Heart right ventricle (tissue), 16 donors: Measurements from ENCODE around the gene CACNA1C. TPM values are rescaled to one million over a fixed set of nuclear protein-coding genes. Genes with fewer than 3 reads are reported as not detected.

Source experiments
- ATAC-seq, 8 donors: fragments of 200-7000 bp; cut with Tn5 transposase; one replicate each; pipeline ENCODE4 v1.9.1; 2020; ENCODE audit warnings: mild to moderate bottlenecking in 8 of 8, moderate library complexity in 8 of 8, moderate number of reproducible peaks in 1 of 8
- DNase-seq, 2 donors: peaks; one replicate each; pipeline ENCODE4 v3.0.0-alpha.2; 2020
- H3K27ac ChIP-seq, 10 donors: fragments of 200-600 bp; sonication (generic) in 2 of 10; one replicate each; pipeline versions ENCODE4 v1.5.0 to v1.8.0; 2020 to 2022; ENCODE audit warnings: mild to moderate bottlenecking in 3 of 10
- H3K27me3 ChIP-seq, 7 donors: fragments of 200-600 bp; one replicate each; pipeline ENCODE4 v1.8.0; 2021 to 2022; ENCODE audit warnings: mild to moderate bottlenecking in 2 of 7
- H3K36me3 ChIP-seq, 9 donors: fragments of 200-600 bp; sonication (generic) in 1 of 9; one replicate each; pipeline versions ENCODE4 v1.5.0 to v1.8.0; 2020 to 2022; ENCODE audit warnings: mild to moderate bottlenecking in 2 of 9
- H3K4me1 ChIP-seq, 9 donors: fragments of 200-600 bp; sonication (generic) in 1 of 9; one replicate each; pipeline versions ENCODE4 v1.5.0 to v1.8.0; 2020 to 2022; ENCODE audit warnings: mild to moderate bottlenecking in 4 of 9
- H3K4me3 ChIP-seq, 10 donors: fragments of 200-600 bp; sonication (generic) in 2 of 10; one replicate each; pipeline versions ENCODE4 v1.5.0 to v1.8.0; 2020 to 2022; ENCODE audit warnings: mild to moderate bottlenecking in 7 of 10, moderate library complexity in 2 of 10
- H3K9me3 ChIP-seq, 11 donors: fragments of 200-600 bp in 10 of 11; sonication (generic) in 2 of 11; one replicate each; pipeline versions ENCODE4 v1.5.0 to v1.8.0; 2013 to 2022; ENCODE audit warnings: mild to moderate bottlenecking in 2 of 11, control low read depth in 1 of 11, moderate library complexity in 1 of 11
- WGBS, 2 donors: extraction: QIAGEN DNeasy Blood & Tissue Kit; methylation state at CpG; one replicate each; pipeline ENCODE4 v1.1.7; 2013; ENCODE audit warnings: inconsistent platforms in 1 of 2; 5-methylcytosine and 5-hydroxymethylcytosine counted together
- intact Hi-C, 10 donors: fragments of 100-400 bp; cut with DNase I; formaldehyde crosslinking; loops; one replicate each; pipeline versions ENCODE4 v1.11.1 to v1.14.2; 2022
- polyA plus RNA-seq, 2 donors: library from polyadenylated mRNA; stranded (reverse); fragments of 200-250 nt; gene quantifications; one replicate each; pipeline ENCODE4 v1.2.3, GENCODE V29; 2013
- total RNA-seq, 10 donors: library from RNA; stranded (reverse); fragmentation: NEBNext Ultra II Directional in 3 of 10; extraction: Animal tissue kit (Norgen Biotek cat#: 25700) in 3 of 10; gene quantifications; one replicate each; pipeline versions ENCODE4 v1.2.1 to v1.2.4, GENCODE V29; 2021 to 2023
- TF ChIP-seq, protein P1 (sequence below), 9 donors: fragments of 200-600 bp; sonication (generic) in 2 of 9; IDR thresholded peaks; one replicate each; pipeline versions ENCODE4 v1.5.0 to v1.8.0; 2021 to 2022; ENCODE audit warnings: antibody characterized with exemption in 9 of 9, mild to moderate bottlenecking in 5 of 9, moderate library complexity in 1 of 9
- donor health status: Arrhythmogenic right ventricular cardiomyopathy.
- donor health status: ischemic (EF 13 %, LVEDD 7.1; RV severe dilation, severe dysfunction).
- donor health status: healthy with polysubstance abuse.
- donor health status: DM: no; HTN: yes; CAD: no.
- donor health status: DM: no; HTN: no; CAD: no.
- donor health status: ischemic (EF 25% LVEDD 6.9; RV normal size, moderate dysfunction).
- donor health status: ischemic (EF 25% LVEDD 5.7; RV mildly dilated, moderate dysfunction).
- donor health status: healthy.
- donor health status: DM: yes; HTN: yes; CAD: no.
- donor health status: Ischemic cardiomyopathy.
- donor health status: ischemic (EF 35%, LVEDD 5.7; RV mildly dilated, moderate dysfunction).
- donor health status: nonischemic (EF 11% LVEDD 7.7; RV severe dilation, severe dysfunction).
- donor health status: DM: yes; HTN: yes; CAD: no.
- donor health status: PGD.
- donor health status: ischemic (EF 29% LVEDD 5.4; RV normal size, mild dysfunction).
- donor health status: nonischemic (EF 23%, LVEDD 6.1; RV moderate dilation, normal function).

Gene CACNA1C
- total and polyA plus RNA-seq, 12 donors = 19.1 to 222 (median 183) TPM

DNA sequence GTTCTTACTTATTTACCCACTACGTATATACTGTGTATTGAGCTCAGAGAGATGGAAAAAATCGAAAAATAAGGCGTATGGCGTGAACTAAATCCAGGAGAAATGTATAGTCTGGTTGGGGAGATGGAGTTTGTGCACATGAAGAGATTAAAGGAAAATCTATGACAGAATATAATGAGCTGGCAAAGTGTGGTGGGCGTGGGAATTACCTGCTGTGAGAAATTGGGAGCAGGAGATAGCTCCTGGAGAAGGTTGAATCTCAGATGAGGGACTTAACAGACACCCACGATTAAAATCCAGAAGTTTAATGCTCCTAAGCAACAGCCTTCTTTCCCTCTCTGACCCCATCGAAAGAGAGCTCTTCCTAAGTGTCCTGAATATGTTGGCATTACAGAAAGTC is 517.8 kb downstream of the CACNA1C start:
- WGBS, 2 donors = 95 to 97% methylated on average over 7 of the region's 7 CpGs

DNA sequence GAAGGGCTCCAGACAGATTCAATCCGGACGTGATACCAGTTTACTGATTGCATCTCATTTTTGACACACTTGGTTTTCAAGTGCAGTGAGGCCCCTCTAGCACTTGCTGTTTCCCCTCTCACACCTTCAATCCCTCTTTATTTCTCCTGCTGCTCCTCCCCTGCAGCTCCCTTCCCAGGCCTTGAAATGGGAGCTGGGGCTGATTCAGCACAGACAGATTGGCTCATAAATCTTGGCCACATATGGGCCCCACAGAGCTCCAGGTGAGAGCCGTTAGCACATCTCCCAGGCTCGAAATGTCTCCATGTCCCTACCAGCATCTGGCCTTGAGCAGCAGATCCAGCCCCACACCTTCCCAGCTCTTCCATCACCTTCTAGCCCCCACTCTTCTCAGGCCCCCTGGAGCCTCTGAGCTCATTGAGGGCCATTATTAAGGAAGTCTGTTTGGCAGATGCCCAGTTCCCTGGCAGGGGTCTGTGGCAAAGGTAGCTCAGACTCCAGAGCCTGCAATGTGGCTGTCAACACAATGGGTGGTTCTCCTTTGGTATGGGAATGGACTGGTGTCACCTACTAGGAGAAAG is 521.7 kb downstream of the CACNA1C start:
- no peaks in the 10 kb centered on the region for H3K27me3 ChIP-seq
- WGBS, 2 donors = 93% methylated on average over 4 of the region's 4 CpGs
- H3K4me3 ChIP-seq = no peak overlapping the region
- TF ChIP-seq, protein P1, sequence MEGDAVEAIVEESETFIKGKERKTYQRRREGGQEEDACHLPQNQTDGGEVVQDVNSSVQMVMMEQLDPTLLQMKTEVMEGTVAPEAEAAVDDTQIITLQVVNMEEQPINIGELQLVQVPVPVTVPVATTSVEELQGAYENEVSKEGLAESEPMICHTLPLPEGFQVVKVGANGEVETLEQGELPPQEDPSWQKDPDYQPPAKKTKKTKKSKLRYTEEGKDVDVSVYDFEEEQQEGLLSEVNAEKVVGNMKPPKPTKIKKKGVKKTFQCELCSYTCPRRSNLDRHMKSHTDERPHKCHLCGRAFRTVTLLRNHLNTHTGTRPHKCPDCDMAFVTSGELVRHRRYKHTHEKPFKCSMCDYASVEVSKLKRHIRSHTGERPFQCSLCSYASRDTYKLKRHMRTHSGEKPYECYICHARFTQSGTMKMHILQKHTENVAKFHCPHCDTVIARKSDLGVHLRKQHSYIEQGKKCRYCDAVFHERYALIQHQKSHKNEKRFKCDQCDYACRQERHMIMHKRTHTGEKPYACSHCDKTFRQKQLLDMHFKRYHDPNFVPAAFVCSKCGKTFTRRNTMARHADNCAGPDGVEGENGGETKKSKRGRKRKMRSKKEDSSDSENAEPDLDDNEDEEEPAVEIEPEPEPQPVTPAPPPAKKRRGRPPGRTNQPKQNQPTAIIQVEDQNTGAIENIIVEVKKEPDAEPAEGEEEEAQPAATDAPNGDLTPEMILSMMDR (IDR thresholded peaks at IDR 0.05) = no peak
- H3K4me1 ChIP-seq = no peaks in the 10 kb centered on the region
- DNase-seq (no peak), ATAC-seq (peak in 1 of 8 donors; percentile 11)
- no peaks in the 10 kb centered on the region for H3K9me3 ChIP-seq
- H3K36me3 ChIP-seq = peaks cover 0 to 71% (median 0%) of the 10 kb centered on the region in 9 donors
- no peak overlapping the region for H3K27ac ChIP-seq
- intact Hi-C loops = no loop called here

More for the DNA sequence above, 517.8 kb downstream of the CACNA1C start:
- TF ChIP-seq, protein P1 (IDR thresholded peaks at IDR 0.05) = no peak
- Histone ChIP-seq H3K27me3 (no peaks in the 10 kb centered on the region), H3K36me3 (peaks cover 0 to 79% (median 0%) of the 10 kb centered on the region in 9 donors), H3K27ac (no peak overlapping the region), H3K4me3 (no peak overlapping the region), H3K9me3 (no peaks in the 10 kb centered on the region), H3K4me1 (no peaks in the 10 kb centered on the region)
- intact Hi-C loops = no loop called here
- DNase-seq = no peak
- ATAC-seq = no peak

DNA sequence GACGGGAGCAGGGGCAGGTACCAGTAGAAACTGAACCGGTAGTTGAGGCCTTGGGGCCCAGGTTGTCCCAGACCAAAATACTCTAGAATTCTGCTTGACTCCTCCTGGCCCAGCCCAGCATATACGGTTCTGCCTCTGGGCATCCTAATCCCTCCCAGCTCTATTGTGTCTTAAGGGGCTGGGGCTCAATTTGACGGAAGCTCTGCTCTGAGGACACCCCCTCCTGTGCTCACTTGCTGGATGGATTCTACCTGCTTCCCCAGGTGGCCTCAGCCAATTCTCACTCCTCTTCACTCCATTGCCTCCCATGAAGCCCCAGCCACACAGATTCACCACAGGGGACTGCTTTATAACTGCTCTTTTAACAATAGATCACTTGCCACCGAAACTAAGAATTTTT is 522.5 kb downstream of the CACNA1C start:
- no peak overlapping the region for H3K4me3 ChIP-seq
- peaks cover 0 to 68% (median 0%) of the 10 kb centered on the region in 9 donors for H3K36me3 ChIP-seq
- 92 to 93% methylated on average over 5 of the region's 5 CpGs for WGBS, 2 donors
- peak in 1 of 8 donors; percentile 15 for ATAC-seq
- intact Hi-C loops = no loop called here
- DNase-seq = no peak
- H3K27ac ChIP-seq = no peak overlapping the region
- no peaks in the 10 kb centered on the region for H3K27me3 ChIP-seq
- TF ChIP-seq, protein P1 (IDR thresholded peaks at IDR 0.05) = no peak
- no peaks in the 10 kb centered on the region for H3K9me3 ChIP-seq
- H3K4me1 ChIP-seq = no peaks in the 10 kb centered on the region

DNA sequence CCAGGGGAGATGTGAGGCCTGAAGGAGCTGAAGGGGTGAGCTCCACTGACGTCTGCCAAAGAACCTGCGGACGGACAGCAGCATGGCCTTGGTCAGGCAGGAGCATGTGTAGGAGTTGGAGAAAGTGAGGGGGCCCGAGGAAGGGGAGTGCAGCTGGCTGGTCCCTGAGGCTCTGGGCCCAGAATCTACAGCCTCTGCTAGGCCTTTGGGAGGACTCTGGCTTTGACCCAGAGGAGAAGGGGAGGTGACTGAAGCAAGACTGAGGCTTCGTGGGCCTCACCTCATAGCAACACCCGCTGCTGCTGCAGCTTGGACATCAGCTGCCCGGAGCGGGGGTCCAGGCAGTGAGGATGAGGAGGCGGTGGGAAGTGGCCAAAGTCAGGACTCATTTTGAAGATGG is 525.4 kb downstream of the CACNA1C start:
- H3K27me3 ChIP-seq = no peaks in the 10 kb centered on the region
- 92 to 99% methylated on average over 9 of the region's 9 CpGs for WGBS, 2 donors
- H3K4me3 ChIP-seq = no peak overlapping the region
- peaks cover 0 to 72% (median 0%) of the 10 kb centered on the region in 9 donors for H3K36me3 ChIP-seq
- DNase-seq (no peak), ATAC-seq (no peak)
- H3K27ac ChIP-seq = no peak overlapping the region
- TF ChIP-seq, protein P1 (IDR thresholded peaks at IDR 0.05) = no peak
- intact Hi-C loops = no loop called here
- H3K9me3 ChIP-seq = no peaks in the 10 kb centered on the region
- peaks cover 0 to 11% (median 7%) of the 10 kb centered on the region in 9 donors for H3K4me1 ChIP-seq
